ENCODE results near the gene STS.

STS gene

DNA sequence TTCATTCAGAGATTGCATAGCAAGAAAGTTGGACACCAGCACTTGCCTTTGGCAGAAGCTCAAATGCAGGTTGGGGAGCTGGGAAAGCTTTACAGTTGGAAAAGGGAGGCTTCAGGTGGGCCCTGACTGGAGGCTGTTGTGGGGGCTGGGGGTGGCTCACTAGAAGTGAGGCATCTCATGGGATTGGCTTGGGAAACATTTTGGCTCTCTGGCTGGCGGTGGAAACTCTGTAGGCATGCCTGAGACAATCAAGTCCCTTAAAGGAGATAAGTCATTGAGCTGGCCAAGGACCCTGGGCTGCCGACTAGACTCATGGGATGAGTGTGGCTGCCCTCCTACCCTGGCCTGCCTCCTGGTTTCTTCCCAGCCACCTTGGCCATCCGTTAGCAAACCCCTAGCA is 31.4 kb upstream of the STS start:
- no peak overlapping the region for H3K27ac ChIP-seq (ENCODE audit: low read length)
- peaks cover 9% of the 10 kb centered on the region; the same call in 1 of the 2 replicates for H3K4me1 ChIP-seq (ENCODE audit: insufficient read depth, low read length)
- H3K36me3 ChIP-seq (ENCODE audit: insufficient read depth, low read depth, low read length), result no peaks in the 10 kb centered on the region
- H3K27me3 ChIP-seq (ENCODE audit: insufficient read depth, low read length), result no peaks in the 10 kb centered on the region
- H3K4me3 ChIP-seq (ENCODE audit: low read length), result no peak overlapping the region
- H3K9ac ChIP-seq (ENCODE audit: low read depth, low read length), result no peak overlapping the region
- no peaks in the 10 kb centered on the region for H3K9me3 ChIP-seq (ENCODE audit: insufficient read depth, low read depth, low read length)

DNA sequence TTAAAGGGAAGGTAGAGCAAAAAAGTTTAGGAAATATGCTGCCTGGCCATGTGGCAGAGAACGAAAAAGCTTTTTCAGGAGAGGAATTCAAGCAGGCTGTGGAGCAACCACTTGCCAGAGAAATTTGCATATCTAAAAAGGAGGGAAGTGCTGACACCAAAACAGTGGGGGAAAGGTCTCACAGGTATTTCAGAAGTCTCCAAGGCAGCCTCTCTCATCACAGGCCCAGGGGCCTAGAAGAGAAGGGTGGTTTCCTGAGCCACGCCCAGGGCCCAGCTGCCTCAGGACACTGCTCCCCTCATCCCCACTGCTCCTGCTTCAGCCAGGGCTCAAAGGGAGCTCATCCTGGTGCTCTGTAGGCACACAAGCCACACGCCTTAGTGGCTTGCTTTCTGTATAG is 29.9 kb upstream of the STS start:
- peaks cover 7% of the 10 kb centered on the region; the same call in 1 of the 2 replicates for H3K4me1 ChIP-seq (ENCODE audit: insufficient read depth, low read length)
- H3K4me3 ChIP-seq (ENCODE audit: low read length), result no peak overlapping the region
- H3K27ac ChIP-seq (ENCODE audit: low read length), result no peak overlapping the region
- no peaks in the 10 kb centered on the region for H3K27me3 ChIP-seq (ENCODE audit: insufficient read depth, low read length)
- H3K9me3 ChIP-seq (ENCODE audit: insufficient read depth, low read depth, low read length), result no peaks in the 10 kb centered on the region
- no peaks in the 10 kb centered on the region for H3K36me3 ChIP-seq (ENCODE audit: insufficient read depth, low read depth, low read length)
- peak overlapping the region; percentile 11; the same call in 1 of the 2 replicates for H3K9ac ChIP-seq (ENCODE audit: low read depth, low read length)

DNA sequence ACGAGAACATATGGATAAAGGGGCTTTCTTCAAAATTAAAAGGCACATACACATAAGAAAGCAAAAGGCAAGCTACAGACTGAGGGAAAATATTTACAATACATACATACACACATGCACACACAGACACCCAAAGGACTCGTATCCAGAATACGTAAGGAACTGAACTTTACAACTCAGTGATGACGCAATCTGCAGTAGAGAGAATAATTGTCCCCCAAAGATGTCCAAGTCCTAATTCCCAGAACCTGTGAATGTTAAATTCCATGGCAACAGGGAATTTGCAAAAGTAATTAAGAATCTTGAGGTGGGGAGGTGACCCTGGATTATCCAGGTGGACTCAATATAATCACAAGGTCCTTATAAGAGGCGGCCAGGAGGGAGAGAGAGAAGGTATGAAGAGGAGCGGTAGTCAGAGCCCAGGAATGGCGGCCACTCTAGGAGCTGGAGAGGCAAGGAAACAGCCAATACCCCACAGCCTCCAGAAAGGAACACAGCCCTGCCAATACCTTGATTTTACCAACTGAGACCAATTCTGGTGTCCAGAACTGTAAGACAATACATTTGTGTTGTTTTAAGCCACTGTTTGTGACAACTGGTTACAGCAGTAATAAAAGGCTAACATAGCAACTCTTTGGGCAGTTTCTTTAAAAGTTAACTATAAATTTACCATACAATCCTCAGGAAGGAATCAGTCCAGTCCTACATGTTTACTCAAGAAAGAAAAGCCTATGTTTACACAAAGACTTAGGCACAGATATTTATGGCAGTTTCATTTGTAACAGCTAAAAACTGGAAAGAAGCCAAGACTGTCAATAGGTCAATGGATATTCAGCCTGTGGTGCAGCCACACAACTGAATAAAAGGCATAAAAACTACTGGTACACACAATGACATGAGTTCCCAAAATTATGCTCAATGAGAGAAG is 27.3 kb upstream of the STS start:
- peaks cover 7% of the 10 kb centered on the region; the same call in 1 of the 2 replicates for H3K4me1 ChIP-seq (ENCODE audit: insufficient read depth, low read length)
- H3K36me3 ChIP-seq (ENCODE audit: insufficient read depth, low read depth, low read length), result no peaks in the 10 kb centered on the region
- H3K9ac ChIP-seq (ENCODE audit: low read depth, low read length), result no peak overlapping the region
- no peak overlapping the region for H3K4me3 ChIP-seq (ENCODE audit: low read length)
- H3K27ac ChIP-seq (ENCODE audit: low read length), result no peak overlapping the region
- no peaks in the 10 kb centered on the region for H3K27me3 ChIP-seq (ENCODE audit: insufficient read depth, low read length)
- H3K9me3 ChIP-seq (ENCODE audit: insufficient read depth, low read depth, low read length), result no peaks in the 10 kb centered on the region

DNA sequence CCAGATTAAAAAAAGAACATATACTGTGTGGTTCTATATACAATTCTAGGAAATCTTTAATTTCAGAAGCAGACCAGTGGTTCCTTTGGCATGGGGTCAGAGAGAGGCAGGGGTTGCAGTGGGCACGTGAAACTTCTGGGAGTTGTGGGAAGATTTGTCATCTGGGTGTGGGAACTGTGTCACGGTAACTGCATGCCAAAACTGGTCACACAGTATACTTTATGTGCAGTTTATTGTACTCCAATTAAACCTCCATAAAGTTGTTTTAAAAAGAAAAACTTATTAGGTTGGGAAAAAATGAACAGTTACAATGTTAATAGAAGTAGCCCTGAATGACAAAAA is 26.7 kb upstream of the STS start:
- Histone ChIP-seq H3K36me3 (ENCODE audit: insufficient read depth, low read depth, low read length) (no peaks in the 10 kb centered on the region), H3K9ac (ENCODE audit: low read depth, low read length) (no peak overlapping the region), H3K4me1 (ENCODE audit: insufficient read depth, low read length) (peaks cover 7% of the 10 kb centered on the region; the same call in 1 of the 2 replicates), H3K9me3 (ENCODE audit: insufficient read depth, low read depth, low read length) (no peaks in the 10 kb centered on the region), H3K27ac (ENCODE audit: low read length) (no peak overlapping the region), H3K27me3 (ENCODE audit: insufficient read depth, low read length) (no peaks in the 10 kb centered on the region), H3K4me3 (ENCODE audit: low read length) (no peak overlapping the region)

DNA sequence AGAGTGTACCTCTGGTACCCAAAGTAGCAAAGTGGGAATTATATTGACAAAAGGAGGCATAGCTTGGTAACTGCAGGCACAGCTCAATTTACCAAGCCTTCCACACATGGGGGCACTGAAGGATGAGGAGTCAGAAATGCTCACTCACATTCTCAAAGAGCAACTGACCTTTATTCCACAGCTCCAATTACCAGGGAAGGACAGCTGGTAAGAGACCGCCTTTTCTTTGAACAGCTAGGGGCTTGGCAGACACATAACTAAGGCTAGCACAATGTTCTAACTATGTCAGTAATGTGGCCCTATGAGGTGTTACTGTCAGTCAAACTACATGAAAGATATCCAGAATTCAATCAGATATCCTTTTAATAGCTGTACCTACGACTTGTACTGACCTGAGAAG is 20.5 kb upstream of the STS start:
- Histone ChIP-seq H3K4me1 (ENCODE audit: insufficient read depth, low read length) (no peaks in the 10 kb centered on the region), H3K27me3 (ENCODE audit: insufficient read depth, low read length) (no peaks in the 10 kb centered on the region), H3K27ac (ENCODE audit: low read length) (no peak overlapping the region), H3K9ac (ENCODE audit: low read depth, low read length) (no peak overlapping the region), H3K4me3 (ENCODE audit: low read length) (no peak overlapping the region), H3K36me3 (ENCODE audit: insufficient read depth, low read depth, low read length) (no peaks in the 10 kb centered on the region), H3K9me3 (ENCODE audit: insufficient read depth, low read depth, low read length) (no peaks in the 10 kb centered on the region)

DNA sequence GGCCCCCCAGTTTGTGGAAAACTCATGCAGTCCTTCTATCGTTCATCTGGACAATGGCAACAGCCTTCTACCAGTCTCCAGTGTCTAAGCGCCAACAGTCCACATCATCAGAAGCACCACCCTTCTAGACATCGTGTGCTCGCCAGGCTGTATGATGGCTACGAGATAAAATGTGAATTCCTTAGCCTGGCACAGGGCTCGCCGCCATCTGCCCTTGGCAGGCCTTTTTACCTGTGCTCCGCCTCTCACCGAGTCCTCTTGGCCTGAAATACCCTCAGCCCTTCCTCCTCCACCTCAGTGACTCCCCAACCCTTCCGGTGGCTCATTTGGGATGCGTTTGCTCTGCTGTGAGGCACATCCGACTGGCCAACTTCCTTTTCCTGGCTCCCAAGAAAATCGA is 15.9 kb upstream of the STS start:
- H3K27ac ChIP-seq (ENCODE audit: low read length), result no peak overlapping the region
- no peak overlapping the region for H3K4me3 ChIP-seq (ENCODE audit: low read length)
- H3K27me3 ChIP-seq (ENCODE audit: insufficient read depth, low read length), result no peaks in the 10 kb centered on the region
- H3K4me1 ChIP-seq (ENCODE audit: insufficient read depth, low read length), result peaks cover 11% of the 10 kb centered on the region
- no peaks in the 10 kb centered on the region for H3K36me3 ChIP-seq (ENCODE audit: insufficient read depth, low read depth, low read length)
- H3K9ac ChIP-seq (ENCODE audit: low read depth, low read length), result no peak overlapping the region
- no peaks in the 10 kb centered on the region for H3K9me3 ChIP-seq (ENCODE audit: insufficient read depth, low read depth, low read length)

DNA sequence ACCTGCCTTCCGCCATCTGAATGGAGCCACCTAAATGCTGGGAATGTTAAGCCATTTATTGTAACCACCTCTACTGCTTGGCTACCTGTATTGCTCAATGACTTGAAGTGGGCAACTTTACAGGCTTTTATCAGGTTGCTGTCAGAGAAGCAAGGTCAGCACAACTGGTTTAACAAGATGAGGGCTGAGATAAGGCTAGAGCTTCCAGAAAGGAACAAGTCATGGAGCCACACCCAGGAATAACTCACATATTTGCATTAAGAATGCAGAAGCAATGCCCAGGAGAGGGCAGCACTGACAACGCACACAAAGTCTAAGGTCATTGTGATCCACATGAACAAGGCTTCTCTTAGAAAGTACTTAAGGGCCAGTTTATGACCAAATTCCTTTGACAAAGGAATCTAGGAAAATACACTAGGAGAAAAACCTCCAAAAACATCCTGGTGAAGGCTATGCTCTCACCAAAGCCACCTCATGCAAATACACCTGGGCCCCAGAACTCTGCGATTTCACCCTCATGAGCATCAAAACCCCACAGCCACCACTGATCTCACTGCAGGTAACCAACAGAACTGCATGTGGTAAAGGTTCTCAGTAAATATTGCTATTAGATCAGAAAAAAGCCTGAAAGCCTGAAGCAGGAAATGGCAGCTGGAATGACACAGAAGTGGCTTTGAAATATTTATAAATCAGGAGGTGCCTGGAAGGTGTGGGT is 15.0 kb upstream of the STS start:
- no peaks in the 10 kb centered on the region for H3K9me3 ChIP-seq (ENCODE audit: insufficient read depth, low read depth, low read length)
- H3K4me1 ChIP-seq (ENCODE audit: insufficient read depth, low read length), result peaks cover 11% of the 10 kb centered on the region
- no peak overlapping the region for H3K4me3 ChIP-seq (ENCODE audit: low read length)
- no peaks in the 10 kb centered on the region for H3K27me3 ChIP-seq (ENCODE audit: insufficient read depth, low read length)
- no peak overlapping the region for H3K9ac ChIP-seq (ENCODE audit: low read depth, low read length)
- H3K36me3 ChIP-seq (ENCODE audit: insufficient read depth, low read depth, low read length), result no peaks in the 10 kb centered on the region
- H3K27ac ChIP-seq (ENCODE audit: low read length), result no peak overlapping the region

DNA sequence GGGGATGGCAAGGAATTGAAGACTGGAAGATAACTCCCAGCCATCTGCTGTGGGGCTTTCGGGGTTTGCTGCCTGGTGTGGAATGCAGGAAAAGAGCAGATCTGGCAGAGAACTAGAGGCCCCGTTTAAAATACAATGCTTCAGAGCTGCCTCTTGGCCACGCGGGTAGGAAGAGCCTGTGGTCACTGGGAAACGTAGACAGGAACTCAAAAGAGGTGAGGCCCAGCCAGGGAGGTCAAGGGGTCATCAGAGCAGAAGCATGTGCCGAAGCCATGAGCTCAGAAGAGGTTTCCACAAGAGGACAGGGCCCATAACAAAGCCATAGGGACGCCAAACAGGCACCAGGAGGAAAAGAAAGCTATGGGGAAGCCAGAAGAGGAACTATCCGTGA is 14.5 kb upstream of the STS start:
- no peak overlapping the region for H3K9ac ChIP-seq (ENCODE audit: low read depth, low read length)
- H3K36me3 ChIP-seq (ENCODE audit: insufficient read depth, low read depth, low read length), result no peaks in the 10 kb centered on the region
- H3K9me3 ChIP-seq (ENCODE audit: insufficient read depth, low read depth, low read length), result no peaks in the 10 kb centered on the region
- H3K4me3 ChIP-seq (ENCODE audit: low read length), result no peak overlapping the region
- H3K4me1 ChIP-seq (ENCODE audit: insufficient read depth, low read length), result peaks cover 11% of the 10 kb centered on the region
- H3K27me3 ChIP-seq (ENCODE audit: insufficient read depth, low read length), result no peaks in the 10 kb centered on the region
- H3K27ac ChIP-seq (ENCODE audit: low read length), result no peak overlapping the region

DNA sequence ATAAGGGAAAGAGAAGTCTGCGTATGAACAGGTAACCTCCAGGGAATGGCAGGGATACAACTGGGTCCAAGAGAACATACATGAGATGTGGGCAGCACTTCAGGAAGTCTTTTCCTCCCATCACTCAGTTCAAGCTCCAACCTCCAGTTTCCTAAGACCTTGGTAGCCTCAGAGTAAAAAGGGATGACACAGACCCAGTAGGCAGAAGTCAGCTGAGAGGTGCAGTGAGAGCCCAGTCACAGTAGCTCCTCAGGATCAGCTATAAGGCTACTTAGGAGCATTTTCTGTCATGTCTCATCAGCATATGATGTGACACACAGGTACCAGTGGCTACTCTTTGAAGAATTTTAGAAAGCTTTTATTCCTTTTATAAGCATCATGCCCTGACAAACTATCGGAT is 12.5 kb upstream of the STS start:
- no peaks in the 10 kb centered on the region for H3K9me3 ChIP-seq (ENCODE audit: insufficient read depth, low read depth, low read length)
- no peak overlapping the region for H3K4me3 ChIP-seq (ENCODE audit: low read length)
- H3K36me3 ChIP-seq (ENCODE audit: insufficient read depth, low read depth, low read length), result no peaks in the 10 kb centered on the region
- H3K9ac ChIP-seq (ENCODE audit: low read depth, low read length), result no peak overlapping the region
- no peaks in the 10 kb centered on the region for H3K27me3 ChIP-seq (ENCODE audit: insufficient read depth, low read length)
- H3K4me1 ChIP-seq (ENCODE audit: insufficient read depth, low read length), result peaks cover 11% of the 10 kb centered on the region
- H3K27ac ChIP-seq (ENCODE audit: low read length), result no peak overlapping the region

DNA sequence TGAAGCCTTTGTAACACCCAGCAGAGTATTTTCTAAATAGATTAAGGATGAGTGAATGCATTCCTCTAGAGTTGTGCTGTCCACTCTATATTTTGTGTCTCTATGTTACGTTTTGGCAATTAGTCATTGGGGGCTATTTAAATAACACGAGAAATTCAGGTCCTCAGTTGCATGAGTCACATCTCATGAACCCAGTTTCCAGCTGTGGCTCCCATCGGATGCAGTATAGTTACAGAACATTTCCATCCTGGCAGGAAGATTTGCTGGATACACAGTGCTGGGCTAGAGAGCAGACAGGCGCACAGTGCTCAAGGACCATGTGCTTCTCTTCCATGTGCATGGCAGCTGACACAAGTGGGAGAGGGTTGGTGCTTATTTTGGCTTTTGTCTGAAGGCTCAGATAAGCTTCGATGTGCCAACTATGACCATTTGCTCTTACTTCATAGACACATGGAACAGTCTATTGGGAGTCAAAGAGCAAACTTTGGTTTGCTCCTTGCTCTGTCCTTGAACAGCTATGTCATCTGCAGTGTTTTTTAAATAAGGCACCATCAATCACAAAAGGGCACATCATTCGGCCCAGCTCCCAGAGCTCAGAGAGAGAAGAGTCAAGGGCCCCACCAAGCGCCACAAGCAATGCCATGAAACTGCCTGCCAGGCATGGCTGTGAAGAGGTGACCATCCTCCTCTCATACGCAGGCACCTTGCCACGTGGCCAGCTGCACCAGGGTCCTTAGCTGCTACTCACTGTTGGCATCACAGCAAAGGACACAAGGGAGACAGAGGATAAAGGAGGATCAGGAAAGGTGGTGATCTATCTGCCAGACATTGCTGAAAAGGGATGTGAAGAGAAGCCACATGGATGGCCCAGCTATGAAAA is 8.1 kb upstream of the STS start:
- Histone ChIP-seq H3K9ac (ENCODE audit: low read depth, low read length) (no peak overlapping the region), H3K9me3 (ENCODE audit: insufficient read depth, low read depth, low read length) (no peaks in the 10 kb centered on the region), H3K27ac (ENCODE audit: low read length) (no peak overlapping the region), H3K36me3 (ENCODE audit: insufficient read depth, low read depth, low read length) (no peaks in the 10 kb centered on the region), H3K27me3 (ENCODE audit: insufficient read depth, low read length) (no peaks in the 10 kb centered on the region), H3K4me1 (ENCODE audit: insufficient read depth, low read length) (no peaks in the 10 kb centered on the region), H3K4me3 (ENCODE audit: low read length) (no peak overlapping the region)

DNA sequence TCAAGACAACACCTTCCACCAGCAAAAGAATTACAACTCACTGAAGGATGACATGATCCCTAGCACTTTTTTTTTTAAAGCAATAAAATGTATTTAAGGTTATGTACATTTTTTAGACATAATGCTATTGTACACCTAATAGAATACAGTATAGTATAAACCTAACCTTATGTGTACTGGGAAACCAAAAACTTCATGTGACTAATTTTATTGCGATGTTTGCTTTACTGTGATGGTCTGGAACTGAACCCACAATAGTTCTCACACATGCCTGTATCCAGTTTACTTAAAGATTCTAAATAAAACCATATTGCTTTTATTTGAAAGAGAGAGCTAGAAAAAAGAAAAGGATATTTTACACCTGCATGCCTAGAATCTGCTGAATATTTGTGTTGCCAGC is 4.4 kb upstream of the STS start:
- Histone ChIP-seq H3K27ac (ENCODE audit: low read length) (no peak overlapping the region), H3K9me3 (ENCODE audit: insufficient read depth, low read depth, low read length) (no peaks in the 10 kb centered on the region), H3K36me3 (ENCODE audit: insufficient read depth, low read depth, low read length) (no peaks in the 10 kb centered on the region), H3K27me3 (ENCODE audit: insufficient read depth, low read length) (no peaks in the 10 kb centered on the region), H3K4me1 (ENCODE audit: insufficient read depth, low read length) (no peaks in the 10 kb centered on the region), H3K4me3 (ENCODE audit: low read length) (no peak overlapping the region), H3K9ac (ENCODE audit: low read depth, low read length) (no peak overlapping the region)

All from iPS-20b (cell line).